Left cardiac atrium (tissue), 4 donors: ENCODE results near the gene IL1R1. TPM values are rescaled to one million over a fixed set of nuclear protein-coding genes. Genes with fewer than 3 reads are reported as not detected.
"Not testable (repeated sequence)": the region's sequence is repeated elsewhere in the genome, so short reads cannot be mapped to it uniquely, and the experiment has no call there.

Experiments used
- ATAC-seq, 2 donors: fragments of 200-7000 bp; cut with Tn5 transposase; one replicate each; pipeline ENCODE4 v1.9.1; 2020; ENCODE audit warnings: mild to moderate bottlenecking in 2 of 2, moderate library complexity in 2 of 2
- DNase-seq: peaks from one replicate; pipeline ENCODE4 v3.0.0-alpha.2; 2020
- intact Hi-C, 2 donors: fragments of 100-400 bp; cut with DNase I; formaldehyde crosslinking; loops; one replicate each; pipeline versions ENCODE4 v1.14.1 to v1.15.1; 2022 to 2023
- long read RNA-seq: library from polyadenylated mRNA; unstranded; transcript quantifications from one replicate; pipeline ENCODE4 v2.0.0, GENCODE V29; 2021
- total RNA-seq, 2 donors: library from RNA; stranded (reverse); fragmentation: NEBNext Ultra II Directional; extraction: Animal tissue kit (Norgen Biotek cat#: 25700); gene quantifications; one replicate each; pipeline ENCODE4 v1.2.1, GENCODE V29; 2021
- donor health status: DM: no; HTN: yes; CAD: no.
- donor health status: DM: no; HTN: yes; CAD: no; lungs with severe emphysema.
- donor health status: DM: yes; HTN: yes; CAD: no.
- donor health status: Dilated cardiomyopathy.

IL1R1 gene, protein sequence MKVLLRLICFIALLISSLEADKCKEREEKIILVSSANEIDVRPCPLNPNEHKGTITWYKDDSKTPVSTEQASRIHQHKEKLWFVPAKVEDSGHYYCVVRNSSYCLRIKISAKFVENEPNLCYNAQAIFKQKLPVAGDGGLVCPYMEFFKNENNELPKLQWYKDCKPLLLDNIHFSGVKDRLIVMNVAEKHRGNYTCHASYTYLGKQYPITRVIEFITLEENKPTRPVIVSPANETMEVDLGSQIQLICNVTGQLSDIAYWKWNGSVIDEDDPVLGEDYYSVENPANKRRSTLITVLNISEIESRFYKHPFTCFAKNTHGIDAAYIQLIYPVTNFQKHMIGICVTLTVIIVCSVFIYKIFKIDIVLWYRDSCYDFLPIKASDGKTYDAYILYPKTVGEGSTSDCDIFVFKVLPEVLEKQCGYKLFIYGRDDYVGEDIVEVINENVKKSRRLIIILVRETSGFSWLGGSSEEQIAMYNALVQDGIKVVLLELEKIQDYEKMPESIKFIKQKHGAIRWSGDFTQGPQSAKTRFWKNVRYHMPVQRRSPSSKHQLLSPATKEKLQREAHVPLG
- 100 to 1,000 TPM in 1 of 2 donors, 10 to 100 TPM in 1; 60.8 to 124 TPM for total RNA-seq
- long read RNA-seq, full-length matches to known transcripts: 1 of 28 reads
- long read RNA-seq, partial matches to known transcripts: 0 of 28 reads
- long read RNA-seq, other reads (novel, unspliced or antisense): 27 of 28 reads

DNA sequence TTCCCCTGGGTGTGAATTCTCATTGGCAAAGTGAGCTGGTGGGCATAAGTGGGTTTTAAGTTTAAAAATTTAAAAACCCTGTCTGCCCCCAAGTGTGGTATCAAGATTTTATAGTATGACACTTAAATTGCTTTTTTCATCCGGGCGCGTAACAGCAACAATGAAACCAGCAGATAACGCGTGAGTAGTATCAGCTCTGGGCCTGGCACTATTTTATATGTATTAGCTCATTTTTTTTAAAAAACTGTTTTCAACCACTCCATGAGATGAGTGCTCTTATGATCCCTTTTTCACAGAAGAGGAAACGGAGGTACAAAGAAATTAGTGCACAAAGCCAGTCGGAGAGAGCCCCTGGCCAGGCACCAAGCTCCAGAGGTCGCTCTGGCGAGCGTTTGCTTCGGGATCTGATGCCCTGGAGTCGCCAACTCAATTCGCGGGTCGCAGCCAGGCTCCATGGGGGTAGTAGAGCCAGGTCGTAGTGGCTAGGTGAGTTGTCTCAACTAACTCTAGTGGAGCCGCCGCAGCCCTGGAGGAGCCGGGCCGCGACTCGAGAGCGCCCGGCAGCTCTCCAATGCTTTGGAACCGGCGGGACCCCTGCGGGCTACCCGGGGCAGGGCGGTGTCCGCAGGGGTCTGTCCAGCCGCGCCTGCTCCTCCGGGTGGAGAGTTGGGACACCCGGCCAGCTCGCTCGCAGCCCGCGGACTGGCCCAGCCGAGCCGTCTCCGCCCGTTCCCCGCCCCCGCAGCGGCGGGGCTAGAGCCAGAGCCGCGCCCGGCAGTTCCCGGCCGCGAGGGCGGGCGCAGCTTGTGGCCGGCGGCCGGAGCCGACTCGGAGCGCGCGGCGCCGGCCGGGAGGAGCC lies at the start of gene IL1R1:
IL1R1 (plus strand) TSS at position 777 of the 859 bp plus-strand sequence. CDS start 14,979 bp downstream, outside the sequence.
- DNase-seq (peak; percentile 90), ATAC-seq (peak; percentile 91 to 95)
- intact Hi-C loops: no loop called here

GRCh38 chr2:102093662-102094061 lies 48.9 kb upstream of the IL1R1 start:
- no peak for DNase-seq
- intact Hi-C loops: no loop called here
- no peak for ATAC-seq

DNA sequence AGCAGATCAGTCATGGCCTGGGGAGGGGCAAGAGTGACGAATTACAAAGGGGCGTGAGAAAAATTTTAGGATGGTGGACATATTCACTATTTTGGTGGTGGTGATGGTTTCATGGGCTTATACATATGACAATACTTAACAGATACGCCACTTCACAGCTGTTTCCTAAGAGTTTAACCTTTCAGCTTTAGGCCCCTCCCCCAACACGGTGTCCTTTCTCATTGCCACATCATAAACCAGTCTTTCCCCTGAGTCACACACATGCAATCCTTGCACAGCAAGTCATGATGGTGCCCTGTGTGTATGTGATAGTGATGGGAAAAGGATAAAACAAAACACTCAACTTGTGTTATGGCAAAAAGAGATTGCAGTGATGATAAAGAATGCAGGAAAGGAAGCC lies 47.6 kb upstream of the IL1R1 start:
- intact Hi-C loops: no loop called here
- peak in 1 of 2 donors; percentile 18 for ATAC-seq
- DNase-seq: no peak

DNA sequence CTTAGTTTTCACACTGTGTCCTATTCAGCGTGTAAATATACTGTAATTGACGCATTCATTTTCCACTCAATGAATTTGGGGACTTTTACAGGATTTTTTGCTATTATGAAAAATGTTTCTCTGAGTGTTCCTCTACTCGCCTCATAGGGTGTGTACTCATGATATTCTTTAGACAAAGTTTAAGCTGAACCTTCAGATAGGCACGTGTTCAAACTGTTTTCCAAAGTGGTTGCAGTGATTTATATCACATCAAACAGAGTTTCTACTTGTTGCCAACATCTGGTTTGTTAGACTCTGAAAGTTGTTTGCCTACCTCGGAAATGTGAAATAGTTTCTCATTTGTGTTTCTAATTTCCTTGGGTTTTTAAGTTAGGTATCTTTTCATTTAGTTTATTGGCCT lies 46.4 kb upstream of the IL1R1 start:
- intact Hi-C loops: no loop called here
- ATAC-seq (no peak), DNase-seq (no peak)

GRCh38 chr2:102098756-102099155 lies 43.8 kb upstream of the IL1R1 start:
- ATAC-seq (no peak), DNase-seq (no peak)
- intact Hi-C loops: no loop called here

DNA sequence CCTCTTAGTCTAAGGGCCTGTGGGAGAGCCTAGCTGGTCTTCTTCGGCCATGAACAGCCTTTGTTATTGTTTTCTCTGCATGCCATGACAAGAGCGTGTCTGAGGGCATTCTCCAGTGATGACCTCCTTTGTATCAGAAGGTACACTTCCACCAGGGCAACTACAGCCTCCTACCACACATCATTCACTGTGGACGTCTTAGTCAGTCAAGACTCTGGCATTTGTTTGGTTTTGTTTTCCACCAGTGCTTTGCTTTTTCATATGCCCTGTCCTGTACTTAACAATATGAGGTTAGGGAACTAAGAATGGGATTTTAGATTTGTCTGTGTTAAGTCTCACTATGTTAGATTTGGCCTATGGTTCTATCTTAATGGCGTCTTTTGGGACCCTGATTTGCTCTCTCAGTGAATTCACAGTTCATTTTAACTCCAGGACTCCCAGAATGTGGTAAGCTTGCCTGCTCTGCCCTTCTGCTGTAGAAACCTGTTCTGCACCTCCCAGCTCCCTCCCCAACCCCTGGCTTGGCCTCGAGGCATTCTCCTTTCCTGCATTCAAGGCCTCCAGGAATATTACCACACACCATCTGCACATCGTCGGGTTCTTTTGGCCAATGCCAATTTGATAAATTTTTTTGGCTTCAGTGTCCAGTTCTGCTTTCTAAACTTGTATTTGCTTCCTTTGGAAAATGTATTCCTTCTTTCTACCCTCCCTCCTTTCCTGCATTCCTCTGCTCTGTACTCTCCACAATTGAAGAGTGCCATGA lies 42.8 kb upstream of the IL1R1 start:
- ATAC-seq (peak in 1 of 2 donors; percentile 14), DNase-seq (no peak)
- intact Hi-C loops: no loop called here

- intact Hi-C loops: no loop called here
- ATAC-seq (peak in 1 of 2 donors; percentile 63), DNase-seq (no peak)
Measured at GRCh38 chr2:102100371-102101096, 42.0 kb upstream of the IL1R1 start.

DNA sequence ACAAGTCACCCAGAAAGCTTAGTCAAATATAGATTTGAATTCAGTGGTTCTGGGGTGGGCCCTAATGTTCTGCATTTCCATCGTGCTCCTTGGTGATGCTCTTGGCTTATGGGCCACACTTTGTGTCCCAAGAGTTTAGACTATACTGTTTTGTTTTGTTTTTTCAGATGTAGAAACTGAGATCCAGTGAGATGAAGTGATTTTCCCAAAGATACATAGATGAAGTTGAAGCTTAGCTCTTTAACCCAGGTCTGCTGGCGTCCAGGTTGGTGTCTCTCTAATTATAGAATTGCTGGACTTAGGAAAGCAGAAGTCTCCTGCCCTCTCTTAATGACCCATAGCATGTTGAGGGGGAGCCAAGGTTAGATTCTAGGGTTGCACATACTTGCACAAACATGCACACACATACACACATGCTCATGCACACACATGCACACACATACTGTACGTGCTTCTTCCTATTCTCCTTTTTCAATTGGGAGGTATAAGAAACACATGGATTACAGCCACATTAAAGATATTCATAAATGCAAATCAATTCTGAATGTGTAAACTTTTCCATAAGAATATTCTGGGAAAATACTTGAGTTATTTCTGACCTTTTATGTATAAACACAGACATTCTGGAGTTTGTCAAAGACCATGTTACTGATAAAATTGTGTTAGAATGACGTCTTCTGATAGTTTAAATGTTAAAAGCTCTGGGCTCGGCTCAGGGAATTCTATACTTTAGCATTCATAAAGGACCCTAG lies 41.3 kb upstream of the IL1R1 start:
- intact Hi-C loops: no loop called here
- ATAC-seq (no peak), DNase-seq (no peak)

- ATAC-seq: no peak
- intact Hi-C loops: no loop called here
Measured at GRCh38 chr2:102101849-102102635, 40.5 kb upstream of the IL1R1 start.

GRCh38 chr2:102102636-102102948 lies 40.0 kb upstream of the IL1R1 start:
- ATAC-seq, DNase-seq, intact Hi-C loops: not testable (repeated sequence)

More at GRCh38 chr2:102101849-102102635, 40.5 kb upstream of the IL1R1 start:
- DNase-seq: no peak

DNA sequence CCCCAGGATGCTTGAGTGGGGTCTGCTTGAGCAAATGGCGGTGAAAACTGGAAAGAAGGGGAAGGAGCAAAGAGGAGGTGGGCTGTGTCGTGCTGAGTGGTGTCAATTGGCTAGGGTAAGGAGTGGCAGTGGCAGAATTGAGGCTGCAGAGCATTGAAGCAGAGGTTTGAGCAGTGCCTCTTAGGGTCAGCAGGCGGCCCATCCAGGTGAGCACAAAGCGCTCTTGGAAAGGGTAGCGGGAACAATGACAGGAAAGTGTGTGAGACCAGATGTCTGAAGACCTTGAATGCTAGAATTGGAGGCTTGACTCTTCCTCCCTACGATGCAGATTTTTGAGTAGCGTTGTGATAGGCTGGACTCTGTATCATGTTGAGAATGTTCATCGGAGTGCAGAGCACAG lies 39.3 kb upstream of the IL1R1 start:
- ATAC-seq: no peak
- no peak for DNase-seq
- intact Hi-C loops: no loop called here

DNA sequence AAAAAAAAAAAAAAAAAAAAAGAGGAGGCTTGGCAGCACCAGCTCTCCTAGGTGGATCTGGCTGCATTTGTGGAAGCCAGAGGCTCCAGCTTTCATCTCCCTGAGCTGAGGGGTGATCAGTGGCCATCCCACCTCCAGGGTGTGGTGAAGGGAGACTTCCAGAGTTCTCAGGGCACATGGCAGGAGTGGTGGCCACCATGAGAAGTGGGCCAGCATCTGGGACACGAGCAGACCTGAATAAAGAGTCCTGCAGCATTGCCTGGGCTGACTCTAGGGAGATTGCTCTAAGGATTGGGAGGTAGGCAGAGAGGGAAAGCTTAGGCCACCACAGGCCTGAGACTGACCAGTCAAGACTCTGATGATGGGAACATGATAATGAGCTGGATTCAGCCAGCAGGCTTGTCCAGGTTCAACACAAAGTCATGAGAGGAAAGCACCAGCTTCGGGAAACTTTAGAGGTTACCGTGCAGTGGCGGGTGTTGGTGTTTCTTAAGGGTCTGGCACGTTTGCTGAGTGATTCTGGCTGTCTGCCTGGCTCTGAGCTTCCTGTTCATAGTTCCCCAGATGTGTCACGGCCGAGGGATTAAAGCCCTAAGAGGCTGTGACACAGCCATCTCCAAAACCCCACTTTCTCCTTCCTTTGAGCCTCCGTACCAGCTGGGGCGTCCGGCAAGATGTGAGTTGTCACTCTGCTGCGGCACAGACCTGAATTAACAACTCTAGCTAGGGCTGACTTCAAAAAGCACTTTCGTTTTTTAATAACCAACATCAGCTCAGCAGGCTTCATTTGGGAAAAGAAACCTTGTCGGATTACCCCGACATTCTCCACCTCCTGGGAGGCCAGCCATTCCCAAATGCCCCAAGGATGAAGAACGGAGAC lies 38.3 kb upstream of the IL1R1 start:
- ATAC-seq (peak; percentile 80 to 81), DNase-seq (peak; percentile 85)
- intact Hi-C loops: no loop called here

DNA sequence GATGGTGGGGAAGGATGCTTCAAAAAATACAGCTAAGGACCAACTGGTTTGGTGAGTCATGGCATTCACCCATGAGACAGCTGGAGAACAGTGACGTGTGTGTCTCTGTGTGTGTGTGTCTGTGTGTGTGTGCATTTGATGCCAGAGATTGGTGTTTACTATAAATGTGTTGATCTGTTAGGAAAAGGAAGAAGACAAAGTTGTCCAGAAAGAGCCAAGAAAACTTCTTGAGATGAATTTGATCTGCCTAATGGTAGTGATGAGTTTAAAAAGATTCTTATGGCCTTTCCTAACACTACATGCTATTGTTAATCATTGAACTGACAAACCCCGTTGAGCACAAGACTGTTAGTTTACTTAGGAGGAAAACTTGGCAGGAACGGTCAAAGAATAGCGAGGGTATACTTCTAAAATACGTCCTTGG lies 36.4 kb upstream of the IL1R1 start:
- intact Hi-C loops: no loop called here
- DNase-seq (no peak), ATAC-seq (peak in 1 of 2 donors; percentile 31)

DNA sequence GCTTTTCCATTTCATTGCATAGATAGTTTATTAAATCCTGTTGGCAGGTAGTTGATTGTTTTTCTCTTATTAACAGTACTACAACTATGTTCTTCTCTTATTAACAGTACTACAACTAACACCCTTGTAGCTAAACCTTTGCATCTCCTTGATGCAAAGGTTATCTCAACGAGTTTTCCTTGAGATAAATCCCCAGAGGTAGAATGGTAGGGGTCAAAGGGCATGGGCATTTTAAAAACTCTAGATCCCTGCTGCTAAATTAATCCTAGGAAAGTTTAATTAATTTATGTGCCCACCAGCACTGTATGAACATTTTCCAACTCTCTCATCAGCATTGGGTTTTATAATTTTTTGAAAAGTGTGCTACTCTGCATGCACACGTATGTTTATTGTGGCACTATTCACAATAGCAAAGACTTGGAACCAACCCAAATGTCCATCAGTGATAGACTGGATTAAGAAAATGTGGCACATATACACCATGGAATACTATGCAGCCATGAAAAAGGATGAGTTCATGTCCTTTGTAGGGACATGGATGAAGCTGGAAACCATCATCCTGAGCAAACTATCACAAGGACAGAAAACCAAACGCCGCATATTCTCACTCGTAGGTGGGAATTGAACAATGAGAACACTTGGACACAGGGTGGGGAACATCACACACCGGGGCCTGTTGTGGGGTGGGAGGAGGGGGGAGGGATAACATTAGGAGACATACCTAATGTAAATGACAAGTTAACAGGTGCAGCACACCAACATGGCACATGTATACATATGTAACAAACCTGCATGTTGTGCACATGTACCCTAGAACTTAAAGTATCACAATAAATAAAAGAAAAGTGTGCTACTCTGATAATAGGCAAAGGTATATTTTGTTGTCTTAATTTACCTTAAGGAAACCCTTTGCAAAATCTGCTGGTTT lies 35.5 kb upstream of the IL1R1 start:
- intact Hi-C loops, ATAC-seq, DNase-seq: not testable (repeated sequence)

GRCh38 chr2:102107741-102108070 lies 34.8 kb upstream of the IL1R1 start:
- intact Hi-C loops: no loop called here
- ATAC-seq (no peak), DNase-seq (no peak)
